GM15510 (cell line): Measurements from ENCODE around the gene ACTR3C.

ENCODE experiments used
- POLR2A ChIP-seq: IDR thresholded peaks from 3 replicates; pipeline ENCODE4 v1.6.1; 2011; ENCODE audit warnings: borderline replicate concordance; ENCODE audit not compliant: insufficient read length; ENCODE audit errors: extremely low read depth

ACTR3C gene

GRCh38 chr7:150322833-150323681 lies at the start of gene ACTR3C, which contains the start of gene LRRC61:
Gene ACTR3C, minus strand, starts transcription at chr7:150323545. Its CDS starts 28,249 bp downstream, at chr7:150295296.
Gene LRRC61, plus strand, starts transcription at chr7:150323355. Its CDS starts 13,507 bp downstream, at chr7:150336862.
- TF ChIP-seq POLR2A: peak; percentile 72

- TF ChIP-seq POLR2A: no peak
Measured at GRCh38 chr7:150372271-150373048, 49.1 kb upstream of the ACTR3C start.

- TF ChIP-seq POLR2A: no peak
Measured at GRCh38 chr7:150371996-150372270, 48.6 kb upstream of the ACTR3C start.

- no peak for TF ChIP-seq POLR2A
Measured at GRCh38 chr7:150371131-150371995, 48.0 kb upstream of the ACTR3C start.

- no peak for TF ChIP-seq POLR2A
Measured at GRCh38 chr7:150370612-150371071, 47.3 kb upstream of the ACTR3C start.

- no peak for TF ChIP-seq POLR2A
Measured at GRCh38 chr7:150369748-150370501, 46.6 kb upstream of the ACTR3C start.

- TF ChIP-seq POLR2A: no peak
Measured at GRCh38 chr7:150368884-150369747, 45.8 kb upstream of the ACTR3C start.

GRCh38 chr7:150368096-150368883 lies 44.9 kb upstream of the ACTR3C start, which contains the start of gene REPIN1:
Gene REPIN1, plus strand, starts transcription at chr7:150368822. Its CDS starts 890 bp downstream, at chr7:150369712.
- peak; percentile 90 for TF ChIP-seq POLR2A

- TF ChIP-seq POLR2A: no peak
Measured at GRCh38 chr7:150367677-150368095, 44.3 kb upstream of the ACTR3C start.

- TF ChIP-seq POLR2A: no peak
Measured at GRCh38 chr7:150365673-150366398, 42.5 kb upstream of the ACTR3C start.

- no peak for TF ChIP-seq POLR2A
Measured at GRCh38 chr7:150365194-150365593, 41.8 kb upstream of the ACTR3C start.

- TF ChIP-seq POLR2A: no peak
Measured at GRCh38 chr7:150363872-150364271, 40.5 kb upstream of the ACTR3C start.
